ENCODE results near the gene WRNIP1.

The WRNIP1 gene

DNA sequence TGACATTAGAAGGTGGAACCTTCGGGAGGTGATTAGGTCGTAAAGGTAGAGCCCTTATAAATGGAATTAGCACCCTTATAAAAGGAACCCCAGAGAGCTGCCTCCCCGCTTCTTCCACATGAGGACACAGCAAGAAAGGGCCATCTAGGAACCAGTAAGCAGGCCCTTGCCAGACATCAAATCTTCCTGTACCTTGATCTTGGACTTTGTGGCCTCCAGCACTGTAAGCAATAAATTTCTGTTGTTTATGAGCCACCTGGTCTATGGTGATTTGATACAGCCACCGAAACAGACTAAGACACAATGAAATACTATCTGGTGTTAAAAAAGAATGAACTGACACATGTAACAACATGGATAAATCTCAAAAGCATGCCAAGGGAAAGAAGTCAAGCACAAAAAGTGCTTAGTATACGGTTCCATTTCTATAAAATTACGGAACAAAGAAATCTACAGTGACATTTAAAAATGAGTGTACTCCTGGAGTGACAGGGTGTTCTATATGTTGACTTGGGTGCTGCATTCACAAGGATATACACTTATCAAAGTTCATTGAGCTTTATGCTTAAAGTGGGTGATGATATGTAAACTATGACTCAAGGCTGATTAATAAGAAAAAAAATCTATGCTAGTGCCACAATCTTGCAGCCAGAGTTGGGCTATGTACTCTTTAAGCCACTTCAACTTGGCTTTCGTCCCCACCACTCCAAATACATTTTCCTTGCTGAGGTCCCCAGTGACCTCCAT is 58.1 kb downstream of the WRNIP1 start:
- no peak overlapping the region for H3K27ac ChIP-seq

GRCh38 chr6:2826131-2826530 is 60.9 kb downstream of the WRNIP1 start:
- H3K4me3 ChIP-seq: no peak overlapping the region
- no peak overlapping the region for H3K27ac ChIP-seq

More for the DNA sequence above, 58.1 kb downstream of the WRNIP1 start:
- no peak overlapping the region for H3K4me3 ChIP-seq

DNA sequence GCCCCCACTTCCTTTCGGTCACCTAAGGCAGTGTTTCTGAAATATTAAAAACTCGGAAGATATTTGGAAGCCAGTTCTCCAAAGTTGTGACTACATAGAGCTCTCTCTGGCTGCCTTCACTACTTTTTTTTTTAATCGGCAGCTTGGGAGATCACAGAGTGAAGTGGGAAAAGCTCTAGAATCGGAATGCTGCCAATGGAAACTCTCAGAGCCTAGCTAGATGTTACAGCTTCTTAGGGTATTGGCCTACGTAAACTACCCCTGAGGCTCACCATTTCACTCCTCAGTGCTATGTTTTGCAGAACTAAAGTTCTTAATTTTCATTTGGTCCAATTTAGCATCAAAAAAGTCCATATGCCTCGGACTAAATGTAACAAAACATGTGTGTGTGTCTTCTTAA is 61.9 kb downstream of the WRNIP1 start:
- Histone ChIP-seq H3K4me3 (no peak overlapping the region), H3K27ac (no peak overlapping the region)

DNA sequence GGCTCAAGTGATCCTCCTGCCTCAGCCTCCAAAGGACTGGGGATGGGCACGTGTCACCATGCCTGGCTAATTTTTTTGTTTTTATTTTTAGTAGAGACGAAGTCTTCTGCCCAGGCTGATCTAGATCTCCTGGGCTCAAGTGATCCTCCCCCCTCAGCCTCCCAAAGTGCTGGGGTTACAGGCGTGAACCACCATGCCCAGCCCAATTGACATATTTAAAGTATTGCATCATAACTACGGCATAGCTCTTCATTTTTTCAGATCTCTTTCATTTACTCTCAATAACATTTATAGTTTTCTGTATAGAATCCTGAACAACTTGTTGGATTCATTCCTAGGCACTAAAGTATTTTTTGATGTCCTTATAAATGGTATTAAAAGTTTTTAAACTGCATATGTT is 63.4 kb downstream of the WRNIP1 start:
- no peak overlapping the region for H3K27ac ChIP-seq
- no peak overlapping the region for H3K4me3 ChIP-seq

GRCh38 chr6:2829253-2829652 is 64.1 kb downstream of the WRNIP1 start:
- Histone ChIP-seq H3K27ac (no peak overlapping the region), H3K4me3 (no peak overlapping the region)

DNA sequence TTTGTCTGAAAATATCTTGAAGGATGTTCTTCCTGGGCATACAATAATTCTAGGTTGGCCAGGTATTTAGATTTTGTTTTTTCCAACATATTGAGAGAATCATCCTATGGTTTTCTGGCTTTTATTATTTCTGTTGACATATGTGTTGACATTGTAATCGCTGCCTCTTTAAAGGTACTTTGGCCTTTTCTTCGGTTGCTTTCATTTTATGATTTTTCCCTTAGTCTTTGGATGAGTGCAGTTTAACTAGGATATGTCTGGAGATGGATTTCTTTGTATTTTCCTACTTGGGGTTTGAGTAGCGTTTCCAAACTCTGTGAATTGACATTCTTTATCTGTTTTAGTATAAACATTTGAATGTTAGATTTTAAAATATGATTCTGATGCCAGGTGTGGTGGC is 65.0 kb downstream of the WRNIP1 start:
- Histone ChIP-seq H3K4me3 (no peak overlapping the region), H3K27ac (no peak overlapping the region)

DNA sequence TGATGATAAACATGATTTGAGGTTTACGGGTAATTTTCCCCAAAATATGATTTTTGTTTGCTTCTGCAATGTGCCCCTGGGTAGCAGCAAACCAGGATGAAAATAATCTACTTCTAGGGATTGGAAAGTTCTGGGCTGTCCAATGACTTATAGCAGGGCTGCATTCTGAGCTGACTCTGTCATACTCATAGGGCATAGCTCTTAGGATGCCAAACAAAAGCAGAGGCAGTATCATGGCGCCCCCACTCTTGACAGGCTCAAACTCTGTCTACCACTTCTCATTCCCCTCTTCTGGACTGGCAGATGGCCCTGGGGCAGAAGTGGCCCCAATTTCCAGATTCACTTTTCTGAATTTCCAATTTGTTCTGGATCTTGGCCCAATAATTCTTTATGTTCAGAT is 66.2 kb downstream of the WRNIP1 start:
- Histone ChIP-seq H3K4me3 (no peak overlapping the region), H3K27ac (no peak overlapping the region)

- Histone ChIP-seq H3K4me3 (no peak overlapping the region), H3K27ac (no peak overlapping the region)
These were observed 69.1 kb downstream of the WRNIP1 start for GRCh38 chr6:2834262-2834661.

Data from skin epidermis (tissue), 12 donors.